Stimulated activated naive CD8-positive, alpha-beta T cell treated with anti-CD3 and anti-CD28 coated beads, Interleukin-15, amount 100 ng/mL, for 72 hours (primary cell): ENCODE measurements around the gene ZNF609.

Source experiments
- ATAC-seq: fragments of 150-1000 bp; cut with Tn5 transposase; 2 replicates; pipeline ENCODE4 v1.10.0; 2021; ENCODE audit warnings: mild to moderate bottlenecking, moderate library complexity
- DNase-seq, 2 donors: peaks; one replicate each; pipeline ENCODE4 v3.0.0; 2021 to 2022
- H3K27ac Mint-ChIP-seq, 2 donors: one replicate each; pipeline ENCODE4 v1.8.0; 2022; ENCODE audit warnings: mild to moderate bottlenecking in 2 of 2, mixed read lengths in 2 of 2, moderate library complexity in 2 of 2
- H3K27me3 Mint-ChIP-seq: one replicate; pipeline ENCODE4 v1.8.0; 2022; ENCODE audit warnings: mixed read lengths
- H3K4me1 Mint-ChIP-seq: one replicate; pipeline ENCODE4 v1.8.0; 2022; ENCODE audit warnings: mild to moderate bottlenecking, mixed read lengths
- H3K4me3 Mint-ChIP-seq, 2 donors: one replicate each; pipeline ENCODE4 v1.8.0; 2022; ENCODE audit warnings: mild to moderate bottlenecking in 2 of 2, mixed read lengths in 2 of 2, moderate library complexity in 1 of 2
- H3K9me3 Mint-ChIP-seq, 2 donors: one replicate each; pipeline ENCODE4 v1.8.0; 2022; ENCODE audit warnings: mixed read lengths in 2 of 2

Gene ZNF609

GRCh38 chr15:64532521-64533315 is 72.3 kb downstream of the ZNF609 start:
- Mint-ChIP-seq H3K9me3 (no peaks in the 10 kb centered on the region), H3K4me3 (peak overlapping the region; percentile 47 to 75), H3K4me1 (peaks cover 92% of the 10 kb centered on the region), H3K27ac (peak overlapping the region; percentile 84 to 87), H3K27me3 (no peaks in the 10 kb centered on the region)
- ATAC-seq (peak; percentile 84), DNase-seq (no peak)

- H3K4me3 Mint-ChIP-seq = no peak overlapping the region
- no peaks in the 10 kb centered on the region for H3K9me3 Mint-ChIP-seq
- DNase-seq (no peak), ATAC-seq (peak; percentile 35)
- H3K4me1 Mint-ChIP-seq = peaks cover 79% of the 10 kb centered on the region
- peak overlapping the region; percentile 30 to 40 for H3K27ac Mint-ChIP-seq
- H3K27me3 Mint-ChIP-seq = no peaks in the 10 kb centered on the region
These were observed 75.3 kb downstream of the ZNF609 start for GRCh38 chr15:64535460-64536243.

GRCh38 chr15:64536244-64536836 is 76.0 kb downstream of the ZNF609 start:
- DNase-seq (no peak), ATAC-seq (no peak)
- peaks cover 72% of the 10 kb centered on the region for H3K4me1 Mint-ChIP-seq
- peak overlapping the region in 1 of 2 donors; percentile 30 for H3K27ac Mint-ChIP-seq
- no peaks in the 10 kb centered on the region for H3K9me3 Mint-ChIP-seq
- H3K4me3 Mint-ChIP-seq = peak overlapping the region; percentile 34 to 40
- no peaks in the 10 kb centered on the region for H3K27me3 Mint-ChIP-seq

GRCh38 chr15:64542091-64542490 is 81.7 kb downstream of the ZNF609 start:
- H3K27ac Mint-ChIP-seq = no peak overlapping the region
- H3K27me3 Mint-ChIP-seq = no peaks in the 10 kb centered on the region
- no peaks in the 10 kb centered on the region for H3K9me3 Mint-ChIP-seq
- peaks cover 65% of the 10 kb centered on the region for H3K4me1 Mint-ChIP-seq
- no peak for ATAC-seq
- H3K4me3 Mint-ChIP-seq = no peak overlapping the region
- no peak for DNase-seq

- H3K27ac Mint-ChIP-seq = no peak overlapping the region
- DNase-seq (no peak), ATAC-seq (no peak)
- no peaks in the 10 kb centered on the region for H3K27me3 Mint-ChIP-seq
- peaks cover 0 to 2% of the 10 kb centered on the region in 2 donors for H3K9me3 Mint-ChIP-seq
- peaks cover 67% of the 10 kb centered on the region for H3K4me1 Mint-ChIP-seq
- no peak overlapping the region for H3K4me3 Mint-ChIP-seq
These were observed 84.1 kb downstream of the ZNF609 start for GRCh38 chr15:64544450-64544849.

GRCh38 chr15:64547275-64547674 is 86.9 kb downstream of the ZNF609 start:
- no peak overlapping the region for H3K27ac Mint-ChIP-seq
- peaks cover 78% of the 10 kb centered on the region for H3K4me1 Mint-ChIP-seq

GRCh38 chr15:64548235-64548634 is 87.9 kb downstream of the ZNF609 start:
- H3K4me1 Mint-ChIP-seq = peaks cover 72% of the 10 kb centered on the region
- no peak overlapping the region for H3K4me3 Mint-ChIP-seq
- DNase-seq (no peak), ATAC-seq (no peak)
- no peak overlapping the region for H3K27ac Mint-ChIP-seq
- H3K27me3 Mint-ChIP-seq = no peaks in the 10 kb centered on the region
- peaks cover 0 to 5% of the 10 kb centered on the region in 2 donors for H3K9me3 Mint-ChIP-seq

More at GRCh38 chr15:64547275-64547674, 86.9 kb downstream of the ZNF609 start:
- no peak for DNase-seq
- no peak for ATAC-seq
- H3K4me3 Mint-ChIP-seq = no peak overlapping the region
- H3K9me3 Mint-ChIP-seq = peaks cover 0 to 5% of the 10 kb centered on the region in 2 donors
- H3K27me3 Mint-ChIP-seq = no peaks in the 10 kb centered on the region

- Mint-ChIP-seq H3K27me3 (no peaks in the 10 kb centered on the region), H3K9me3 (peaks cover 0 to 5% of the 10 kb centered on the region in 2 donors), H3K4me3 (no peak overlapping the region), H3K4me1 (peaks cover 65% of the 10 kb centered on the region), H3K27ac (peak overlapping the region in 1 of 2 donors; percentile 56)
- DNase-seq (no peak), ATAC-seq (no peak)
These were observed 89.5 kb downstream of the ZNF609 start for GRCh38 chr15:64549860-64550259.

GRCh38 chr15:64552281-64552948 is 92.0 kb downstream of the ZNF609 start:
- no peak overlapping the region for H3K27ac Mint-ChIP-seq
- H3K9me3 Mint-ChIP-seq = peaks cover 0 to 5% of the 10 kb centered on the region in 2 donors
- H3K27me3 Mint-ChIP-seq = no peaks in the 10 kb centered on the region
- ATAC-seq (no peak), DNase-seq (no peak)
- H3K4me1 Mint-ChIP-seq = peaks cover 51% of the 10 kb centered on the region
- H3K4me3 Mint-ChIP-seq = no peak overlapping the region

- H3K9me3 Mint-ChIP-seq = no peaks in the 10 kb centered on the region
- H3K27ac Mint-ChIP-seq = peak overlapping the region in 1 of 2 donors; percentile 8
- peaks cover 52% of the 10 kb centered on the region for H3K4me1 Mint-ChIP-seq
- DNase-seq (no peak), ATAC-seq (no peak)
- no peaks in the 10 kb centered on the region for H3K27me3 Mint-ChIP-seq
- H3K4me3 Mint-ChIP-seq = no peak overlapping the region
These were observed 98.2 kb downstream of the ZNF609 start for GRCh38 chr15:64558460-64559179.

GRCh38 chr15:64559243-64559642 is 98.9 kb downstream of the ZNF609 start:
- Mint-ChIP-seq H3K9me3 (no peaks in the 10 kb centered on the region), H3K4me1 (peaks cover 50% of the 10 kb centered on the region), H3K27me3 (no peaks in the 10 kb centered on the region), H3K27ac (no peak overlapping the region), H3K4me3 (no peak overlapping the region)
- DNase-seq (no peak), ATAC-seq (no peak)

GRCh38 chr15:64560501-64560900 is 100.1 kb downstream of the ZNF609 start:
- no peaks in the 10 kb centered on the region for H3K9me3 Mint-ChIP-seq
- no peak for ATAC-seq
- no peak overlapping the region for H3K27ac Mint-ChIP-seq
- DNase-seq = no peak
- no peak overlapping the region for H3K4me3 Mint-ChIP-seq
- peaks cover 57% of the 10 kb centered on the region for H3K4me1 Mint-ChIP-seq
- no peaks in the 10 kb centered on the region for H3K27me3 Mint-ChIP-seq

GRCh38 chr15:64560998-64561397 is 100.6 kb downstream of the ZNF609 start:
- peaks cover 58% of the 10 kb centered on the region for H3K4me1 Mint-ChIP-seq
- H3K4me3 Mint-ChIP-seq = no peak overlapping the region
- H3K27ac Mint-ChIP-seq = peak overlapping the region in 1 of 2 donors; percentile 7
- H3K27me3 Mint-ChIP-seq = no peaks in the 10 kb centered on the region
- ATAC-seq (no peak), DNase-seq (no peak)
- H3K9me3 Mint-ChIP-seq = no peaks in the 10 kb centered on the region

- no peak for ATAC-seq
- Mint-ChIP-seq H3K4me1 (peaks cover 65% of the 10 kb centered on the region), H3K27ac (peak overlapping the region in 1 of 2 donors; percentile 54), H3K4me3 (no peak overlapping the region), H3K9me3 (no peaks in the 10 kb centered on the region), H3K27me3 (no peaks in the 10 kb centered on the region)
- no peak for DNase-seq
These were observed 101.7 kb downstream of the ZNF609 start for GRCh38 chr15:64562003-64562640.
